Colon (tissue), 2 donors: ENCODE data around the gene MSI2.

Experiments used
- FAIRE-seq: peaks from 2 replicates; lab custom pipeline; 2012; peaks lifted over from hg19 to GRCh38; lab: Jason Lieb, UNC
- donor health status: control.
- donor health status: control.

Gene MSI2

DNA sequence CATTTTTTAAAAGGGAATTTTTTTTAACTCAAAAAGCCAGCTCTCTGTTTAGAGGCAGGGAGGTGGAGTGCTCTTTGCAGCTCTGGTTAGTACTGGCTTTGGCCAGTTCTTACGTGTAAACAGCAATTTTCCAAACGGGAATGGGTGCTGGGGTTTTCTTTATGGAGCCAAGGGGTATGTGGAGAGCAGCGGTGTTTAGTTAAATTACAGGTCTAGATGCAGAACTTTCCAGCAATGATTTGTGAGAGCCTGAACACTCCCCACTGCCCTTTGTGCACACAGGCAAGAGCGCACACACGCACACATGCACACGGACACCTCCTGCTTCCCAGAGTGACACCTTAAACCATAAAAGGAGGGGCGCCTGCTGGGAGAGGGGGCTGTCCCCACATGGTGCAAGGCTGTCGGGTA, 140.2 kb downstream of the MSI2 start:
- no peak for FAIRE-seq

DNA sequence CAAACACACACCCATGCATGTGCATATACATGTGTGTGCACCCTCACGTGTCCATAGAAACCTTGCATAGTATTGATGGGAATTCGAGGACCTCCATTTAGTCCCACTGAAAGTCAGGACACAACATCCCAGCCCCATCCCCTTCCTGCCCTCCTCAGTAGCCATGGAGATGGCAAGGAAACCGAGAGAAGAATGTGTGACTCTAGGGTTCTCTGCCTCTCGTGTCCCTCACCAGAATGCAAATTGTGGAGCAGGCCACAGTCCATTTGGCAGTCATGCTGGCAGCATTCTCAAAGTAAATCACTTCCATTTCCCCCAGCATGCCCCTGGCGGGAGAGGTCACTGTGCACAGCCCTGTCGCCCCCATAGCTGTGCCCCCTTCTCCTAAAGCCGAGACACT, 141.1 kb downstream of the MSI2 start:
- FAIRE-seq: no peak

DNA sequence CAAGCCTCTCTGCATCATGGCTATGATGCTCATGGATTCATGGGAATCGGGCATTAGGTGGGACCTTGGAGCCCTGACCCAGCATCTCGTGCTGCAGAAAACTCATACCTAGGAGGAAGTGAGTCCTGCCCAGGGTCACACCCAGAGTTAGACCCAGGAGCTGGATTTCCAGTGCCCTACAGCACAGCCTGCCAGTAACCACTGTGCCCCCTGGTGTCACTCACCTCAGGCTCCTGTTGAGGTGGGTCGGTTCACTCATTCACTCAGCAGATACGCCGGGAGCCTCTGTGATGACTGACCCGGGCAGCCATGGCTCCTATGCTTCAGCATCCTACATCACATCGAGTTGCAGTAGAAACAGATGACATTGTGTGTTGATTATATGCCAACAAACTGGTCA, 143.4 kb downstream of the MSI2 start:
- no peak for FAIRE-seq

DNA sequence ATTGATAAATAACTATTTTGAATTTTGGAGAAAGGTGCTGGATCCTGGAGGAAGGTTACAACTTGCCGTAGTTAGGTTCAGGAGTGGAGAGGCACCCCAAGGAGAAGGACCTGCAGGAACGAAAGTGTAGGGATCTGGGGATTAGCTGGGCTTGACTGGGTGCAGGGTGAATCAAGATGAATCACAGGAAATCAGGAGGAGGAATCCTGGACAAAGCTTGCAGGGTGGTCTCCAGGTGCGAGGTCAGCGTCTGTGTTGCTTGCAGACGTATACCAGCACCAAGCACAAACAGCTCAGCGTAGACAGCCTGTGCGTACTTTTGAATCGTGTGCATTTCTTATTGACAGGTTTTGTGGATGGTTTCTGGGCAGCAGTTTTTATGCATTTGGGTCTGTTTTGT, 144.3 kb downstream of the MSI2 start:
- FAIRE-seq: no peak

DNA sequence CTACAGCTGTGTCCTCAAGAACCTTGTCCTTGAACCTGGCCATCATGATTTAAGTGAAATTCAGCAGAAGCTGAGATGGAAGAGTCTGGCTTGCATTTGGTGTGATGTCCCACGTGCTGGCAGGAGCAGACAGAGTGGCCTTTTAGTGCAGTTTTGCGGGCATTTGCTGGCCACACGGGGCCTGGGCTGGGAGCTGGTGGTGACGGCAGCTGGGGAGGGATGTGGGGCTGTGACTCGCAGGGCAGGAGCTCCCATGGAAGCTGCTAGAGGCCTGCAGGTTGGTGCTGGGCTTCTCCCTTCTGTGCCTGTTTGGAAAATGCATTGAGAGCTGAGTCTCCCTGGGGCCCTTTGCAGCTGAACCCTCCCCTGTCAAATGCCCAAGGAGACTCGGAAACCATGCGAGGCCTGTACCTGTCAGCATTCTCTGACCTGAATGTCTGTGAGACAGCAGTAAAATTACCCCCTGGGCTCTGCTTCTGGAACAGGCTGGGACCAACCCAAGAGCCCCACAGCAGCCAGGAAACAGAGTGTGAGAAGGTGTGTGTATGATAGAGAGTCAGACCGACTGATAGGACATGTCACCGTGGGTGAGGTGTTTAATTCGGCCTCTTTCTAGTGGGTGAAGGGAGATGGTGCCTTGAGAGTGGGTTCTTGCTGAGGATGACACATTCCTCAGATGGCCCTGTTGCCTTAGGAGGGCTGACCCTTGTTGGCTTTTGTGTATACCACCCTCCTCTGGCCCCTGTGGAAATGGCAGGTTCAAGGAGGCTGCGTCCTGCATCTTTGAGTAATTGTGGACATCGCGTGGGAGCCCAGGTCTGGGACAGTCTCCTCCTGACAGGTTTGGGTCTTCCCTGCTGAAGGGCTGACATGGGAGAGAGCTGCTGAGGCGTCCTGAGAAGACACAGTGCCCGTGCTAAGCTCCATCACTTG, 145.5 kb downstream of the MSI2 start:
- FAIRE-seq: no peak

DNA sequence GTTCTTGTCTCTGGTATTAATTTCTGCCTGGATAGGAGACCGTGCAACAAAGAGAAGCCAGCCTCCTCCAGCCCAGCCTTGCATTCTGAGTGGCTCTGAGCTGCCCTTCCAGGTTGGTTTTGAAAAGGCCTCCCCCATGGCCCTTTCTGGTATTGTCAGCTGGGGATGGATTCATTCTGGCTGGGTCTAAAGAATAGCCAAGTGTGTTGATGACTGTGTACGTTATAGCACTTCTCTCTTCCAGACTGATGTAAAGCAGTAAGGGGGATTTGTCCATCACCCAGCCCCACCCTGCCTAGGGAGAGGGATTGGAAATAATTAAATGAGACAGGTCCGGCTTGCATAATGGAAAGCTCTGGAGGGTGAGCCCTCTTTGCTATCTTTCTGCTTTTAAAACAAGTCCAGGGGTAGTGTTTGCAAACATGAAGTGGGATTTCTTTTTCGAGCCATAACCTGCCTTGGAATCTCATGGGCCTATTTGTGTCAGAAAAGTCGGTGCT, 146.4 kb downstream of the MSI2 start:
- FAIRE-seq: no peak

DNA sequence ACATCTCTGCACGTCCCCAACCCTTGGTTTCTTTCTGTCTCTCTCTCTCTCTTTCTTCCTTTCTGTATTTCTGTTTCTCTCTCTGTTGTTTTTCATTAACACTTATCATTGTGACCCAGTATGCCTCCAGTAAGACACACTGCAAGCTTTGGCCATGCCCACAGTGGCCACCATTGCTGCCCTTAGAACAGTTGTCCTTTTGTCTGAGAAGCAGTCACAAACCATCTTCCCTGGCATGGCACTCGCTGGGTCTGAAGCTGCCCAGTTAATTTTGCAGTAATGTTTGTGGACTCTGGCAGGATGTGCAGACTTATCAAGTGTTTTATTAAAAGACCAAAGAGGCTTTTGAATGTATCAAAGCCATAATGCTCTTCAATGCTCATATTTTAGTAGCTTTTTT, 146.9 kb downstream of the MSI2 start:
- no peak for FAIRE-seq

DNA sequence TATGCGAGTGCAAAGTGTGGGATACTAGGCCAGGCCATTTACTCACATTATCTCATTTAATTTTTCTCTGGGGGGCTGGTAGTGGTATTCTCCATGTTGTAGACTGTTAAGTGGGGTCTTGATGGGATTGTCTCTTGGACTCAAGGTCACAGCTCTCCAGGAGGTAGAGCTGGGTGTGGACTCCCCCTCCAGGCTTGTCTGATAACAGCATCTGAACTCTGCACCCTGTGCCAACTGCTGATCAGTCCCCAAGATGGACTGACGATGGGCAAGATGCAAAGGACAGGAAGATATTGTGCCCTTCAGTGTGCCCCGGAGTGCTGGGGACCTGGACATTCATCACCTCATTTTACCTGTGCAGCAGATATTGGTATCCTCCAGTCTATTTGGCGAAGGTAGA, 147.8 kb downstream of the MSI2 start:
- FAIRE-seq: no peak

DNA sequence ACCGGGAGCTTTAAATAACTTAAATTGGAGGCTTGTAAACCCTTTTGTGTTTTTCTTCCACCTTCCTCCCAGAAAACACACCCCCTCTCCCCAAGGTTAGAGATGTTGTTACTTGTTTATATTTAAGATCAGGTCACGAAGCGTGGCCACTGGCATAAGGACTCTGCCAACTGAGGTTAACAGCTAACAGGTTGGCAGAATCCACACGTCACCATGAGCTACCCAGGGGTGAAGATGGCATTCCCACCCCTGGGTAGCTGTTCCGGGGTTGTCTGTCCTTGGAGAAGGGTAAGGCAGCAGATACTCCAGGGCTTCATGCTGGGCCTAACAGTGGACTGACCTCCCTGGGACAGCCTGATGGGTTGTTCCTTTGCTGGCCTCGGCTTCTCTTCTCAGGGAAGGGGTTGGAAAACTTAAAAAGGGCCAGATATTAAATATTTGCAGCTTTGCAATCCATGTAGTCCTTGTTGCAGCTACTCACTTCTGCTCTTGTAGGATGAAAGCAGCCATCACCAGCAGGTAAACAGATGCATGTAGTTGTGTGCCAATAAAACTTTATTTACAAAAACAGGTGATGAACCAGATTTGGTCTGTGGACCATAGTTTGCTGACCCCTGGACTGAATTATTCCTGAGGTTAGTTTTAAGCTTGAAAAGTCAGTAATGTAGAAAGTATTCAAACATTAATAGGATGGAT, 148.6 kb downstream of the MSI2 start:
- FAIRE-seq: no peak

DNA sequence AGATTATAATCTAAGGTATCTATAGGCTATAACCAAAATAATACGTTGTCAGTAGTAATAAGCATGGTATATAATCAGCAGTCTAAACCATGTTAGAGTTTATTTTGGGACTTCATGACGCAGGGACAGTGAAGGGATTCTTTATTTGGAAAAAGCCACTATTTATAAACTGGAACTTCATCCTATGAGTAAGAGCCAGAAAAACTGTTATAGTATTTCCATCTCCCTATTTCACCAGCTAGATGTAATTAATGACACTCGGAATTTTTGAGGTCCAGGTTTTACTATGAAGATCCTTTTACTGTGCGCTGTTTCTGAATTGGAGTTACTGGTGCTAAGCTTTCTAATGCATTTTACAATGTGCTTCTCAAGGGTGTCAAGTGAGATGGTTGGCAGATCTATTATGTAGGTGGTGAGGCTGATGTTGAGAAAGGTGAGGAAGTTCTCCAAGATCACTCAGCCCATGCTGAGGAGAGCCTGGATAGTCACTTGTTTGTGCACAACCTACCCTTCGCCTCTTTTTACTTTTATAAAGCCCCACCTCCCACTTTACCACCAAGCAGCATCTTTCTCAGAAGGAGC, 149.3 kb downstream of the MSI2 start:
- FAIRE-seq: no peak

DNA sequence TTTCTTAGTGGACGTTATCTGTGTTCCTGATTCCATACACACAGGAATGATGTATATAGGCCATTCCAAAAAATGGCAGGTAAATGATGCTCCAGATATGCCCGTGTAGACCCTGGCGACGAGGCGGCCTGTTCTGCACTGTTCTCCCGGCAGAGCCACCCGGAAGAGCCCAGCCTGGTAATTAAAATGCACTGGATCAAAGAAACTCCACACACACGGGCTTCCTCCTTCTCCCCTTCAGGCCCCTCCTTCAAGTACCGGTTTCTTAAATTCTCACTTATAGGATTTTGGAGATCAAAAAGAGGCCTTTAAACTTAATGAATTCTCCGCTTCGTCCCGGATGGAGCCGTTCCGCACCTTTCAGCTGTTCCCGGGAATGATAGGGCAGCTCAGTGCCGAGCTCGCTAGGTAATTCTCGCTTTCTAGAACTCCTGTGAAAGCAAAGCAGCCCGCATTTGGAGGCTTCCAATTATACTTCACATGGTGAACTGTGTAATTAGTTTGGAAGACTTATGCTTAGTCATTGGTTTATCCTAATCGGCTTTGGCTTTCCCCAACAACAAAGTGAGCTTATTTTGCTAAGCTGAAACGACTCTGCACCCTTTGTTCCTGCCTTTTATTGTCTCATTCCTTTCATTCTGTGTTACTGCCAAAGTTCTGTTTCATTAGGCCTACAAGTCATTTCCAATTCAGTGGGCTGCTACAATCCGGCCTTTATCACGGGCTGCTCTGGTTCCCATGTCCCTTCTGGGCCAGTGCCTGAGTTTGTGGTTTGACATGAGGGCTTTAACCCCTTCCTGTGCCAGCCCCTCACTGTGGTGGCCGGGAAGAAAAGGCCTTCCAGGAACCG, 150.0 kb downstream of the MSI2 start:
- FAIRE-seq: no peak

DNA sequence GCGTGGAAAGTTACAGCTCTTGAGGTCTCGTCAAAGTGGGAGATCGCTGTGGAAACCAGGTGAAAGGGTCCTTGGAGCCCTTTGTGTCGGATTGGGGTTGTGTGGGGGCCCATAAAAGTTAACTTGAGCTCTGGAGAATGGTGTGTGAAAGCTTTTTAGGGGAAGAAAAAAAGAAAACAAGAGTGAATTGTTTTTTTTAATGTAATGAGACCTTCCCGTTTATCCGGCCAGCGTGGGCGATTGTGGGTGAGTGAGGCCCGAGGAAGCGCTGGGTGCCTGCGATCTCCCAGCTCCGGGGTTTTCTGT, 150.6 kb downstream of the MSI2 start:
- FAIRE-seq: no peak

DNA sequence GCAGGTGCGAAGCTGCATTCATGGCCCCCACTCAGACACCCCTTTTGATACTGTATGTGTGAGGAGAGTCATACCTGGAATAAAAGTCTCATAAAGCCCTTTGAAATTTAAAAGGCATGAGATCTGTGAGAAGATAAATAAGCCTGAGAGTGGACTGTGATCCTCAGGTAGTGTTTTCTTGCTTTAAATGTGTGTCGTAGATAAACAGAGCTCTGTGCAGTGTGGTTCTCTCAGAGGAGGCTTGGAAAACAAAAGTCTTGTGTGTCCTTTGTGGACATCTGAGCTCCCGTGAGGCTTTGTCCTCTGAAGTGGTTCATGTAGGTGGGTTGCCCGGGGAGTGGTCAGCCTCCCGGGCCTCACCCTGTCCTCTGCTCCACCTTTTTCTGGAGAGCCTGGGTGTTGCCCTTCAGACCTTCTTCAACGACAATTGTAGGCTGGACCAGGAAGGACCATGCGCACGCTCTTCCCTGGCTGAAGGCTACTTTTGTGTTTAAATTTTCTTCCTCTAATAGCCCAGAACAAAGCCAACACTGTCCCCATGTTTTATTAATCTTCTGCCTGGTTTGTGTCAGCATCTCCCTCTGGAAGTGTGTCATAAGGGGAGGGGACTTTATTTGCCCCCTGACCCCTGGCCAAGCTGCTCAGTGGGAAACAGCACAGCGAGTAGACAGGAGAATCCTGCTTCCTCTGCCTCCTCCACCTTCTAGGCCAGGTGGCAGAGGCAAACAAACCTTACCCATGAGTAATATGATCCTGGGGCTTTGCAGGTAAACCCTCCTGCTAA, 151.2 kb downstream of the MSI2 start:
- no peak for FAIRE-seq

DNA sequence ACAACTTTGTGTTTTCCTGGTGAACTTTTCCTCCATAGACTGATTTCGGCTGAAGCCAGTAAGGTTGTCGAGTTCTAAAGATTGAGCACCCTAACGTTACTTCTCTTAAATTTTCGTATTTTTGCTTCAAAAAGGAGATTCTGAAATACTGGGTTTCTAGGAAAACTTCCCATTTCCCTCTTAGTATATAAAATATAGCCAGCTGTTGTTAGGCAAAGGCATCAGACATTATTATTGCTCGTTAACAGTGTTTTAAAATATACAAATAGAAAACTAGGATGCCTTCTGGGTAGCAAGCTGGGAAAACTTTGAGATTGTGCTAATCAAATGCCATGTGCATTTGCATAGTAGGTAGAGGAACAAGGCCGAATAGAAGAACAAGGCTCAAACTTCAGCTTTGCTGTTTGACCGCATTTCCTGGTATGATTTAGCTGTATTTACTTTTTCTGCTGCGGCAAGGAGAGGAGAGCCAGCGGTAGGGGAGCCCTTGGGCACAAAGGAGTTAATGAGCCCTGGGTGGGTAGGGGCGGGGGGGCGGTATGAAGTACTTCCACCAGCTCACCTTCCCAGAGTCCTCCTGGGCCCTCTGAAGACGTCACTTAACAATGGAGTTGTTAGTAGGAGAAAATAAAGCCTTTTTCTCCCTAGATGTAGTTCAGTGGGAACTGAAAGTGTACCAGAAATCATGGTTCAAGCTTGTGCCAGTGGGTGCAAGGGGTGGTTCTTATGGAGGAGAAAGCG, 151.9 kb downstream of the MSI2 start:
- no peak for FAIRE-seq

DNA sequence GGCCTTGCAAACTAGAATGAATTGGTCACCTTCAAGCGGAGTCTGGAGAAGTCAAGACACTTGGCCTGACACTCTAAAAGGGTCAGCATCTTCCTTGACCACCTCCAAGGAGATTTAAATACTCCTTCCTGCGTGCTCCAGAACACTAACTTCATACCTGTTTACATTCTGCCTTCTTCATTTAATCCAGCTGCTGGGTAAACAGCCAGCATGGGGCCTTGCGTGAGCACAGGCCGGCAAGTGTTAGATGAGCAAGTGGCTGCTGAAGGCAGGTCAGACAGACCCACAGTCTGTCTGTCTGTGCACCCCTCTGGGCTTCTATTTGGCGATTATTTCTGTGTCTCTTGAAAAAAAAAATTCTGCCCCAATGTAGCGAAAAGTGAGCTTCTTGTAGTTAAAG, 153.8 kb downstream of the MSI2 start:
- FAIRE-seq: no peak

DNA sequence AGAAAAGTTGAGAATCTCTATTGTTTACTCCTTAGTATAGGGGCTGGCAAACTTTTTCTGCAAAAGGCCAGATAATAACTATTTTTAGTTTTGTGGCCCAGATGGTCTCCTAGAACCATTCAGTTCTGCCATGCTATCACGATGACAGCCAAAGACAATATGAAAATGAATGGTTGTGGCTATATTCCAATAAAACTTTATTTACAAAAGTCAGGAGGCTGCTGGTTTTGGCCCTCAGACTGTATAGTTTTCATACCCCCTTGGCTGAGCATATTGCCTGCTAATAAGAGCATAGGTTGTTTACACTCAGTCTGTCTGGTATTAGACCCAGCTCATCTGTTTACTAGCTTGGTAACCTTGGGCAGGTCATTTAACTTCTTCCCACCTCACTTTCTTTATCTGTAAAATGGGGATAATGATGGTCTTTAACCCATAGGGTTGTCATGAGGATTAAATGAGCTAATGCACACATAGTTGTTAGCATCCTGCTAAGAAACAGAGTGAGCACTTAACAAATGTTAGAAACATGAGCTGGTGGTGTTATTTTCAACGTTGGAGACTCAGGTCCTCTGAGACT, 156.3 kb downstream of the MSI2 start:
- FAIRE-seq: no peak

DNA sequence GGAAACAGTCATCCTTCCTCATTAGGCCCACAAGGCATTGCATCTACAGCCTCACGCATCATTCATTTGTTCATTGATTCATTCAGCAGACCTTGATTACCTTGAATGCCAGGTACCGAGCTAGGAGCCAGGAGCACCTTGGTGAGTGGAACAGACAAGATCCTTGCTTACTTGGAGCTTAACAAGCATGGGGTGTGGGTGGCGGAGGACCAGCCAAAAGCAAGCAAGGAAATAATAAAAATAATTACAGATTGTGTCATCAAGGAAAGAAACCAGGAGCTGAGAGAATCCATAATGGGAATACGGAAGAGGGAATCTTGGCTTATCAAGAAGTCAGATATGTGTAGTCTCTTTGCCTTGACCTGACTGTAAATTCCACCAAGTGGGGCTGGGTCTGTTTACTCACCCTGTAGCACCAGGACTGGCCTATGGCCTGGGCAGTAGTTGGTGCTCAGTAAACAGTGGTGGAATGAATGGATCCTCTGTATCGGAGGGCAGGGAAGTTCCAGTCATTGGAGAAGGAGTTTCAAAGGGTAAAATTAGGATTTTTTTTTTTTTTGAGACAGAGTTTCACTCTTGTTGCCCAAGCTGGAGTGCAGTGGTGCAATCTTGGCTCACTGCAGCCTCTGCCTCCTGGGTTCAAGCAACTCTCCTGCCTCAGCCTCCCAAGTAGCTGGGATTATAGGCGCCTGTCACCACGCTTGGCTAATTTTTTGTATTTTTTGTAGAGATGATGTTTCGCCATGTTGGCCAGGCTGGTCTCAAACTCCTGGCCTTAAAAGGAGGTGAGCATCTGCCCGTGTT, 157.7 kb downstream of the MSI2 start:
- no peak for FAIRE-seq

DNA sequence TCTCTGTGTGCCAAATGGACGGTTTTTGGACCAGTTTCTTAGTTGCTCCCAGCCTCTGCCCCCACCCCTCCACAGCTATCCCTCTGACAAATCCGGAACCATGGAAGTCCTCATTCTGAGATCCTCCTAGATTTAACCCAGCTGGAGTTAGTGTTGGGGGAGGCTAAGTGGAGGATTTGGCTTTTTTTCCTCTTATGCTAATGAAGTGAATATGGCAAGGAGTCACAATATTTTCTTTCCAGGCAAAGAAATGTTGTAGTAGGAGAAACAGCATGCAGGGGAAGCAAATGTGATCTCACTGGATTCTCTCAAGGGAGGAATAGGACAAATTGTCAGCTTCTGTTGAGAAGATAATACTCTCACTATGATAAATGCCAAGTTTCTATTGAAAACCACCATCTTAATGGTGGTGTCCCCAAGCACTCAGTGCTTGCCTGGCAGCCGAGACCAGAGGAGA, 159.5 kb downstream of the MSI2 start:
- no peak for FAIRE-seq

DNA sequence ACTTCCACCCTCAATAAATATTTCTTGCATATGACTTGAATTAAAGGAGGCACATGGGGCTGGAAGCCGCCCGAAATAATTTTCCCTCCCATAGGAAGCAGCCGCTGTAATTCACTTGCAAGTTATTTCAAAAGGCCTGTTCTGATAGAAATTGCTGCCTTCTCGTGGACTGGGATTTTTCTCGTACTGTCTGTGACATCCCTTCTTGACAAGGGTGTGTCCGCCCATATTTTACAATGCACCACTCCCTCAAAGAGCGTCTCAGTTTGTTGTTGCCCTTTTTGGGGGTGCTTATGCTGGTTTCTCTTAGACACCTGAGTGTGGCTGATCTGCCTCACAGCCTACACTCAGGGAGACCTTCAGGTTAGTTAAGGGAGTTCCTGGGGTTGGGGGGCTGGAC, 160.0 kb downstream of the MSI2 start:
- no peak for FAIRE-seq
